ENCODE measurements around the gene C2orf76.

- TF ChIP-seq EZH2 (IDR thresholded peaks at IDR 0.05; ENCODE audit: borderline replicate concordance, control insufficient read depth, low read depth, low read length) (no peak), PAX5 (IDR thresholded peaks at IDR 0.05; ENCODE audit: borderline replicate concordance, low read depth, low read length) (no peak), MYB (IDR thresholded peaks at IDR 0.05; ENCODE audit: borderline replicate concordance, low read depth, low read length) (no peak), ZBTB40 (IDR thresholded peaks at IDR 0.05; ENCODE audit: borderline replicate concordance) (no peak), CREB1 (IDR thresholded peaks at IDR 0.05; ENCODE audit: low read depth) (no peak), TCF7 (IDR thresholded peaks at IDR 0.05; ENCODE audit: borderline replicate concordance) (no peak), NFYA (IDR thresholded peaks at IDR 0.05; ENCODE audit: borderline replicate concordance, low read depth, low read length) (no peak)
Measured at GRCh38 chr2:119295688-119296375, 70.8 kb downstream of the C2orf76 start.

Measured in GM12878 (cell line).